Lung (tissue), 12 donors: ENCODE measurements around the gene SGPL1. TPM values are rescaled to one million over a fixed set of nuclear protein-coding genes. Genes with fewer than 3 reads are reported as not detected.

ENCODE experiments used
- ATAC-seq: fragments of 200-7000 bp; cut with Tn5 transposase; one replicate; pipeline ENCODE4 v1.9.1; 2020; ENCODE audit warnings: moderate number of reproducible peaks; ENCODE audit not compliant: insufficient read depth, low FRiP score
- DNase-seq, 3 donors: peaks; one replicate each; pipeline ENCODE4 v3.0.0-alpha.2; 2013 to 2017
- H3K27ac ChIP-seq, 2 donors: one replicate each; pipeline ENCODE4 v1.5.1; 2013; ENCODE audit warnings: mild to moderate bottlenecking in 2 of 2, moderate library complexity in 2 of 2, control low read depth in 1 of 2, inconsistent platforms in 1 of 2, low read depth in 1 of 2, low read length in 1 of 2
- H3K27me3 ChIP-seq, 3 donors: one replicate each; pipeline ENCODE4 v1.5.1; 2013; ENCODE audit warnings: low read length in 2 of 3; ENCODE audit not compliant: control insufficient read depth in 3 of 3, insufficient read depth in 3 of 3
- H3K36me3 ChIP-seq, 4 donors: one replicate each; pipeline ENCODE4 v1.5.1; 2013; ENCODE audit warnings: low read length in 4 of 4, mild to moderate bottlenecking in 1 of 4, moderate library complexity in 1 of 4; ENCODE audit not compliant: control insufficient read depth in 4 of 4, insufficient read depth in 4 of 4
- H3K4me1 ChIP-seq, 5 donors: one replicate each; pipeline ENCODE4 v1.5.1; 2013; ENCODE audit warnings: low read length in 5 of 5, mild to moderate bottlenecking in 2 of 5, moderate library complexity in 1 of 5; ENCODE audit not compliant: control insufficient read depth in 5 of 5, insufficient read depth in 5 of 5
- H3K4me3 ChIP-seq: one replicate; pipeline ENCODE4 v1.5.1; 2013; ENCODE audit warnings: mild to moderate bottlenecking, control low read depth, moderate library complexity
- H3K9ac ChIP-seq, 2 donors: one replicate each; pipeline ENCODE4 v1.5.1; 2013; ENCODE audit warnings: low read length in 2 of 2, control low read depth in 1 of 2; ENCODE audit not compliant: insufficient read depth in 1 of 2
- H3K9me3 ChIP-seq, 4 donors: one replicate each; pipeline ENCODE4 v1.5.1; 2013; ENCODE audit warnings: low read length in 3 of 4, mild to moderate bottlenecking in 1 of 4, moderate library complexity in 1 of 4; ENCODE audit not compliant: control insufficient read depth in 4 of 4, insufficient read depth in 3 of 4
- CTCF ChIP-seq: IDR thresholded peaks from 2 replicates; pipeline ENCODE4 v1.5.1; 2012; ENCODE audit warnings: mild to moderate bottlenecking; ENCODE audit errors: control extremely low read depth, extremely low read depth
- WGBS, 2 donors: extraction: QIAGEN DNeasy Blood & Tissue Kit; methylation state at CpG; one replicate each; pipeline ENCODE4 v1.1.7; 2013; 5-methylcytosine and 5-hydroxymethylcytosine counted together
- polyA plus RNA-seq, 2 donors: library from polyadenylated mRNA; stranded (reverse); fragments of 200-250 nt; gene quantifications; one replicate each; pipeline ENCODE4 v1.2.1, GENCODE V29; 2013
- total RNA-seq, 2 donors: library from RNA; depleted of rRNA in 1 of 2; stranded (reverse); fragments of >200 nt in 1 of 2; gene quantifications; one replicate each; pipeline ENCODE4 v1.2.1, GENCODE V29; 2014 to 2021
- donor health status: control.
- donor health status: control.
- donor health status: Bipolar disorder and iron deficiency.
- donor health status: healthy.
- donor health status: DM: yes; HTN: yes; CAD: no.

SGPL1 gene
- total and polyA plus RNA-seq, 4 donors = 8.3 to 57.4 (median 30.8) TPM

GRCh38 chr10:70910486-70911341 is 95.0 kb downstream of the SGPL1 start:
- no peaks in the 10 kb centered on the region for H3K27me3 ChIP-seq
- ATAC-seq = no peak
- no peak for TF ChIP-seq CTCF
- WGBS, 2 donors = 91 to 97% methylated on average over 16 of the region's 16 CpGs
- H3K4me1 ChIP-seq = peaks cover 0 to 17% (median 4%) of the 10 kb centered on the region in 5 donors
- no peaks in the 10 kb centered on the region for H3K9me3 ChIP-seq
- no peak overlapping the region for H3K9ac ChIP-seq
- DNase-seq = no peak
- no peak overlapping the region for H3K4me3 ChIP-seq
- no peak overlapping the region for H3K27ac ChIP-seq
- H3K36me3 ChIP-seq = no peaks in the 10 kb centered on the region

GRCh38 chr10:70911386-70911785 is 95.6 kb downstream of the SGPL1 start:
- DNase-seq (no peak), ATAC-seq (no peak)
- H3K4me1 ChIP-seq = peaks cover 0 to 17% (median 4%) of the 10 kb centered on the region in 5 donors
- H3K9ac ChIP-seq = no peak overlapping the region
- H3K27me3 ChIP-seq = no peaks in the 10 kb centered on the region
- H3K36me3 ChIP-seq = no peaks in the 10 kb centered on the region
- H3K4me3 ChIP-seq = no peak overlapping the region
- no peak overlapping the region for H3K27ac ChIP-seq
- no peaks in the 10 kb centered on the region for H3K9me3 ChIP-seq
- 90 to 96% methylated on average over 4 of the region's 4 CpGs for WGBS, 2 donors
- no peak for TF ChIP-seq CTCF

DNA sequence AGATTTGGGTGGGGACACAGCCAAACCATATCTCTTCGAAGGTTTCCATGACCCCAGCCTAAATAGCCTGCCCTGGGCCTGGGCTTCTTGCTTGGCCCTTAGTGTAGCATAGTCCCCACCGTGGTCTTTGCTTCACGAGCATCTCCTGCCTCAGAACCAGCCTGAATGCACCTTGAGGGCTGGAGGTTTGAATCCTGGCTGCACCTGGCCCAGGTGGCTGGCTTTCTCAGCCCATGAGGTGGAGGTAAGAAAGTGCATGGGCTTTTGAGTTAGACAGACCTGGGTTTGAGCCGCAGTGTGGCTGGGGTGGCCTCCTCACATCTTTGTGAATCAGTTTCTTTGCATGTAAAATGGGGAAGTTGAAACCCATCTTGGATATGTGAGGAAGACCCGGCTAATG is 96.8 kb downstream of the SGPL1 start:
- H3K9me3 ChIP-seq = no peaks in the 10 kb centered on the region
- DNase-seq (no peak), ATAC-seq (no peak)
- no peak overlapping the region for H3K4me3 ChIP-seq
- no peak overlapping the region for H3K27ac ChIP-seq
- no peak for TF ChIP-seq CTCF
- H3K27me3 ChIP-seq = no peaks in the 10 kb centered on the region
- 90 to 91% methylated on average over 5 of the region's 5 CpGs for WGBS, 2 donors
- H3K9ac ChIP-seq = no peak overlapping the region
- no peaks in the 10 kb centered on the region for H3K36me3 ChIP-seq
- H3K4me1 ChIP-seq = peaks cover 0 to 17% (median 4%) of the 10 kb centered on the region in 5 donors
